Measurements from ENCODE around the gene GALNT18.

GALNT18 gene

GRCh38 chr11:11245453-11245852 is 376.4 kb downstream of the GALNT18 start:
- H3K27ac ChIP-seq (ENCODE audit: low read depth, low read length), result no peak overlapping the region
- H3K79me2 ChIP-seq (ENCODE audit: insufficient read depth, low read length), result no peaks in the 10 kb centered on the region
- H3K27me3 ChIP-seq (ENCODE audit: low read length), result no peaks in the 10 kb centered on the region
- H4K20me1 ChIP-seq (ENCODE audit: low read depth, low read length), result no peaks in the 10 kb centered on the region
- H3K36me3 ChIP-seq (ENCODE audit: low read length), result no peaks in the 10 kb centered on the region
- TF ChIP-seq CTCF (IDR thresholded peaks at IDR 0.05; ENCODE audit: insufficient read depth, low read length, poor library complexity, severe bottlenecking), result no peak
- H3F3A ChIP-seq (ENCODE audit: insufficient read depth), result no peaks in the 10 kb centered on the region
- no peaks in the 10 kb centered on the region for H3K9me2 ChIP-seq (replicated peaks; ENCODE audit: insufficient read depth, low read length)
- H3K9me3 ChIP-seq (ENCODE audit: insufficient read depth, low read length), result no peaks in the 10 kb centered on the region
- no peak overlapping the region for H3K9ac ChIP-seq (ENCODE audit: low read length)
- H2AFZ ChIP-seq (ENCODE audit: low read depth, low read length, severe bottlenecking), result no peak overlapping the region
- H3K4me2 ChIP-seq (ENCODE audit: low read depth, low read length, poor library complexity, severe bottlenecking), result no peak overlapping the region
- H3K4me3 ChIP-seq (ENCODE audit: insufficient read depth, low read length, poor library complexity, severe bottlenecking), result no peak overlapping the region

DNA sequence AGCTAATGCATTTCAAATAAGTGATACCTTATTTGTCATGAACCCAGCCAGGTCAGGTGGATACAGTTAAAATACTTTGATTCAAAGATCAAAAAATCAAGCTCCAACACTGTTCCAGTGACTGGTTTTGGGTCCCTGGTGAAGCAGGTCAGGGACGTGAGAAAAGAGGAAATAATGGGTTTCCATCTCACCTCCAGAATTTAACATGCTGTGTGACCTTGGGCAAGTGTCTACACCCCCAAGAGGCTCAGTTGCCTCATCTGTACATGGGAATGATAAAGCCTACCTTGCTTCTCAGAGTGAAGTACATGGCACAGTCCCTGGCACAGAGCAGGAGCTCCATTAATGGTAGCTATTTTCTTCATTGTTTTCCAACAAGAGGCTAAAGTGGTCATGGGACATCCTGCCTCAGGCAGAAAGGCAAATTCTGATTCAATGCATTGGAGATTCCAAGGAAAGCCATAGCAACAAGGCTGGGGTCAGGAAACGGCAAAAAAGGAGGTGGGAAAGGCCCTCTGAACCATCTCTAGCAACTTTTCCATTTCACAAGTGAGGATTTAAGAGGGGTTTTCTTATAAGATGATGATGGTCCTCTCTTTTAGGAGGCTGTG is 377.2 kb downstream of the GALNT18 start:
- Histone ChIP-seq H3K9me3 (ENCODE audit: insufficient read depth, low read length) (no peaks in the 10 kb centered on the region), H3K9ac (ENCODE audit: low read length) (no peak overlapping the region), H3K4me2 (ENCODE audit: low read depth, low read length, poor library complexity, severe bottlenecking) (no peak overlapping the region), H3F3A (ENCODE audit: insufficient read depth) (no peaks in the 10 kb centered on the region), H3K36me3 (ENCODE audit: low read length) (no peaks in the 10 kb centered on the region), H3K79me2 (ENCODE audit: insufficient read depth, low read length) (no peaks in the 10 kb centered on the region), H3K27ac (ENCODE audit: low read depth, low read length) (no peak overlapping the region), H2AFZ (ENCODE audit: low read depth, low read length, severe bottlenecking) (no peak overlapping the region), H3K9me2 (replicated peaks; ENCODE audit: insufficient read depth, low read length) (no peaks in the 10 kb centered on the region), H3K27me3 (ENCODE audit: low read length) (no peaks in the 10 kb centered on the region), H4K20me1 (ENCODE audit: low read depth, low read length) (no peaks in the 10 kb centered on the region), H3K4me3 (ENCODE audit: insufficient read depth, low read length, poor library complexity, severe bottlenecking) (no peak overlapping the region)
- no peak for TF ChIP-seq EZH2phosphoT487 (conservative IDR thresholded peaks at IDR 0.05; ENCODE audit: low read length)
- TF ChIP-seq CTCF (IDR thresholded peaks at IDR 0.05; ENCODE audit: insufficient read depth, low read length, poor library complexity, severe bottlenecking), result no peak

GRCh38 chr11:11243590-11244469 is 378.0 kb downstream of the GALNT18 start:
- Histone ChIP-seq H3K79me2 (ENCODE audit: insufficient read depth, low read length) (no peaks in the 10 kb centered on the region), H2AFZ (ENCODE audit: low read depth, low read length, severe bottlenecking) (no peak overlapping the region), H3F3A (ENCODE audit: insufficient read depth) (no peaks in the 10 kb centered on the region), H4K20me1 (ENCODE audit: low read depth, low read length) (no peaks in the 10 kb centered on the region), H3K4me3 (ENCODE audit: insufficient read depth, low read length, poor library complexity, severe bottlenecking) (no peak overlapping the region), H3K27me3 (ENCODE audit: low read length) (no peaks in the 10 kb centered on the region), H3K27ac (ENCODE audit: low read depth, low read length) (no peak overlapping the region), H3K9ac (ENCODE audit: low read length) (no peak overlapping the region), H3K9me3 (ENCODE audit: insufficient read depth, low read length) (no peaks in the 10 kb centered on the region), H3K9me2 (replicated peaks; ENCODE audit: insufficient read depth, low read length) (no peaks in the 10 kb centered on the region), H3K4me2 (ENCODE audit: low read depth, low read length, poor library complexity, severe bottlenecking) (no peak overlapping the region), H3K36me3 (ENCODE audit: low read length) (no peaks in the 10 kb centered on the region)
- no peak for TF ChIP-seq CTCF (IDR thresholded peaks at IDR 0.05; ENCODE audit: insufficient read depth, low read length, poor library complexity, severe bottlenecking)
- no peak for TF ChIP-seq EZH2phosphoT487 (conservative IDR thresholded peaks at IDR 0.05; ENCODE audit: low read length)

All from SU-DHL-6 (cell line).